ENCODE results near the gene FAM240A. TPM values are rescaled to one million over a fixed set of nuclear protein-coding genes. Genes with fewer than 3 reads are reported as not detected.

The FAM240A gene
- total RNA-seq, 2 experiments from 2014 or later: not detected

- ChIA-PET CTCF (interaction anchor here (1.0 kb wide), 1 partner anchor 85 kb away, joined by 3 read pairs; no protein-coding TSS in a partner anchor), POLR2A (no interaction called here)
- ATAC-seq (ENCODE audit: poor library complexity) (no peak), DNase-seq (no peak)
- no peaks in the 10 kb centered on the region for H3K36me3 Mint-ChIP-seq (ENCODE audit: low read depth)
- TF ChIP-seq CTCF (IDR thresholded peaks at IDR 0.05): no peak
- Histone ChIP-seq H3K4me1 (ENCODE audit: insufficient read depth, low read length) (no peaks in the 10 kb centered on the region), H3K27ac (ENCODE audit: low read depth in 1 of 2, low read length in 2 of 2) (no peak overlapping the region), H3K27me3 (ENCODE audit: control insufficient read depth in 1 of 2, insufficient read depth in 2 of 2, low read length in 2 of 2) (peaks cover 0 to 2% of the 10 kb centered on the region in 2 experiments), H3K4me3 (ENCODE audit: low read length) (no peak overlapping the region), H3K9me3 (ENCODE audit: control insufficient read depth in 1 of 2, insufficient read depth in 1 of 2, low read length in 2 of 2) (no peaks in the 10 kb centered on the region), H3K36me3 (ENCODE audit: insufficient read depth, low read length) (no peaks in the 10 kb centered on the region)
- H3K27me3 Mint-ChIP-seq: peaks cover 5% of the 10 kb centered on the region
- H3K4me3 Mint-ChIP-seq: no peak overlapping the region
- H3K27ac Mint-ChIP-seq: no peak overlapping the region
- no peaks in the 10 kb centered on the region for H3K9me3 Mint-ChIP-seq
- peaks cover 1% of the 10 kb centered on the region for H3K4me1 Mint-ChIP-seq (ENCODE audit: low read depth)
- intact Hi-C loops (cut with DNase I, micrococcal nuclease): no loop called here
Measured at GRCh38 chr3:46573701-46574100, 38.6 kb upstream of the FAM240A start.

GRCh38 chr3:46574243-46574646 lies 38.1 kb upstream of the FAM240A start:
- Histone ChIP-seq H3K4me3 (ENCODE audit: low read length) (no peak overlapping the region), H3K27me3 (ENCODE audit: control insufficient read depth in 1 of 2, insufficient read depth in 2 of 2, low read length in 2 of 2) (peaks cover 0 to 2% of the 10 kb centered on the region in 2 experiments), H3K27ac (ENCODE audit: low read depth in 1 of 2, low read length in 2 of 2) (no peak overlapping the region), H3K36me3 (ENCODE audit: insufficient read depth, low read length) (no peaks in the 10 kb centered on the region), H3K4me1 (ENCODE audit: insufficient read depth, low read length) (no peaks in the 10 kb centered on the region), H3K9me3 (ENCODE audit: control insufficient read depth in 1 of 2, insufficient read depth in 1 of 2, low read length in 2 of 2) (no peaks in the 10 kb centered on the region)
- TF ChIP-seq CTCF (IDR thresholded peaks at IDR 0.05): no peak
- intact Hi-C loops (cut with DNase I, micrococcal nuclease): no loop called here
- Mint-ChIP-seq H3K27ac (no peak overlapping the region), H3K27me3 (peaks cover 5% of the 10 kb centered on the region), H3K4me1 (ENCODE audit: low read depth) (peaks cover 7% of the 10 kb centered on the region), H3K4me3 (no peak overlapping the region), H3K9me3 (no peaks in the 10 kb centered on the region), H3K36me3 (ENCODE audit: low read depth) (no peaks in the 10 kb centered on the region)
- DNase-seq: no peak
- ChIA-PET POLR2A (no interaction called here), CTCF (interaction anchor here (1.0 kb wide), 1 partner anchor 86 kb away, joined by 3 read pairs; no protein-coding TSS in a partner anchor)
- no peak for ATAC-seq (ENCODE audit: poor library complexity)

- peaks cover 0 to 2% of the 10 kb centered on the region in 2 experiments for H3K27me3 ChIP-seq (ENCODE audit: control insufficient read depth in 1 of 2, insufficient read depth in 2 of 2, low read length in 2 of 2)
- no peak overlapping the region for H3K4me3 ChIP-seq (ENCODE audit: low read length)
- ATAC-seq (ENCODE audit: poor library complexity) (no peak), DNase-seq (no peak)
- no peaks in the 10 kb centered on the region for H3K36me3 ChIP-seq (ENCODE audit: insufficient read depth, low read length)
- Mint-ChIP-seq H3K27me3 (peaks cover 5% of the 10 kb centered on the region), H3K4me1 (ENCODE audit: low read depth) (peaks cover 11% of the 10 kb centered on the region), H3K9me3 (no peaks in the 10 kb centered on the region), H3K27ac (no peak overlapping the region), H3K4me3 (no peak overlapping the region), H3K36me3 (ENCODE audit: low read depth) (no peaks in the 10 kb centered on the region)
- H3K9me3 ChIP-seq (ENCODE audit: control insufficient read depth in 1 of 2, insufficient read depth in 1 of 2, low read length in 2 of 2): no peaks in the 10 kb centered on the region
- H3K4me1 ChIP-seq (ENCODE audit: insufficient read depth, low read length): no peaks in the 10 kb centered on the region
- ChIA-PET POLR2A (no interaction called here), CTCF (no interaction called here)
- no peak overlapping the region for H3K27ac ChIP-seq (ENCODE audit: low read depth in 1 of 2, low read length in 2 of 2)
- TF ChIP-seq CTCF (IDR thresholded peaks at IDR 0.05): no peak
- intact Hi-C loops (cut with DNase I, micrococcal nuclease): no loop called here
Measured at GRCh38 chr3:46574881-46575576, 37.3 kb upstream of the FAM240A start.
